ENCODE data around the gene RASSF3.

- TF ChIP-seq CTCF (IDR thresholded peaks at IDR 0.05; ENCODE audit: low read length) (no peak), EZH2 (IDR thresholded peaks at IDR 0.05; ENCODE audit: borderline replicate concordance, low read length) (no peak)
These were observed 110.6 kb downstream of the RASSF3 start for GRCh38 chr12:64720884-64721283.
